Gastrocnemius medialis (tissue), 4 donors: ENCODE measurements around the gene ZNF521.

Source experiments
- CTCF ChIP-seq, 5 experiments: fragments of 450-650 bp in 3 of 5; fragments of 200-600 bp in 2 of 5; sonication (generic) in 2 of 5; IDR thresholded peaks in 4 of 5; conservative IDR thresholded peaks in 1 of 5; 1 replicate in 4 of 5; 2 replicates in 1 of 5; pipeline ENCODE4 v1.5.1; 2016 to 2019; ENCODE audit warnings: antibody characterized with exemption in 5 of 5, mild to moderate bottlenecking in 3 of 5, moderate library complexity in 3 of 5
- POLR2A ChIP-seq, 2 donors: fragments of 450-650 bp; IDR thresholded peaks; one replicate each; pipeline ENCODE4 v1.6.1; 2017; ENCODE audit warnings: antibody characterized with exemption in 2 of 2, mild to moderate bottlenecking in 2 of 2, moderate library complexity in 2 of 2

- TF ChIP-seq POLR2A (IDR thresholded peaks at IDR 0.05) = no peak
- TF ChIP-seq CTCF (IDR thresholded peaks at IDR 0.05 in 4 of 5, conservative IDR thresholded peaks at IDR 0.05 in 1 of 5) = no peak
Measured at GRCh38 chr18:25164211-25164847, 187.6 kb downstream of the ZNF521 start.
